Breast epithelium (tissue), 4 donors: Measurements from ENCODE around the gene DNAJB7. TPM values are rescaled to one million over a fixed set of nuclear protein-coding genes. Genes with fewer than 3 reads are reported as not detected.
"Not testable (repeated sequence)": the region's sequence is repeated elsewhere in the genome, so short reads cannot be mapped to it uniquely, and the experiment has no call there.

ENCODE experiments used
- DNase-seq, 2 donors: peaks; one replicate each; pipeline ENCODE4 v3.0.0-alpha.2; 2019; ENCODE audit warnings: low spot score in 2 of 2
- H3K27ac ChIP-seq, 2 donors: fragments of 200-600 bp; sonication (generic) in 1 of 2; one replicate each; pipeline ENCODE4 v1.5.1; 2016 to 2019; ENCODE audit warnings: mild to moderate bottlenecking in 1 of 2
- H3K27me3 ChIP-seq, 2 donors: fragments of 200-600 bp; sonication (generic) in 1 of 2; one replicate each; pipeline versions ENCODE4 v1.5.1 to v1.6.0; 2017 to 2019; ENCODE audit warnings: control low read depth in 1 of 2, mild to moderate bottlenecking in 1 of 2
- H3K36me3 ChIP-seq: fragments of 200-600 bp; one replicate; pipeline ENCODE4 v1.5.1; 2019
- H3K4me1 ChIP-seq, 2 donors: fragments of 200-600 bp; sonication (generic); one replicate each; pipeline ENCODE4 v1.5.1; 2016 to 2019; ENCODE audit warnings: control low read depth in 1 of 2
- H3K4me3 ChIP-seq, 3 donors: fragments of 200-600 bp; sonication (generic); 1 replicate in 2 of 3; 2 replicates in 1 of 3; pipeline ENCODE4 v1.5.1; 2016 to 2019; ENCODE audit warnings: mild to moderate bottlenecking in 3 of 3, moderate library complexity in 2 of 3
- H3K9me3 ChIP-seq, 2 donors: fragments of 200-600 bp; sonication (generic) in 1 of 2; one replicate each; pipeline ENCODE4 v1.5.1; 2016 to 2019; ENCODE audit warnings: control low read depth in 1 of 2
- CTCF ChIP-seq, 3 donors: fragments of 450-650 bp; IDR thresholded peaks; one replicate each; pipeline ENCODE4 v1.5.1; 2016 to 2017; ENCODE audit warnings: antibody characterized with exemption in 3 of 3, mild to moderate bottlenecking in 3 of 3, moderate library complexity in 3 of 3
- POLR2A ChIP-seq: fragments of 450-650 bp; IDR thresholded peaks from one replicate; pipeline ENCODE4 v1.6.1; 2016; ENCODE audit warnings: antibody characterized with exemption, mild to moderate bottlenecking, moderate library complexity
- POLR2AphosphoS5 ChIP-seq, 3 donors: sonication (generic); formaldehyde crosslinking; IDR thresholded peaks; one replicate each; pipeline ENCODE4 v1.6.1; 2017; ENCODE audit warnings: antibody characterized with exemption in 3 of 3
- intact Hi-C: fragments of 100-400 bp; cut with DNase I; formaldehyde crosslinking; loops from one replicate; pipeline ENCODE4 v1.15.1; 2023; ENCODE audit warnings: low total_unique reads
- total RNA-seq, 3 donors: library from RNA; depleted of rRNA; stranded (reverse); fragments of >200 nt; gene quantifications; one replicate each; pipeline ENCODE4 v1.1.0, GENCODE V29; 2016

Gene DNAJB7
- total RNA-seq, 3 donors from 2014 or later: not detected

- Histone ChIP-seq H3K4me3 (no peak overlapping the region), H3K9me3 (no peaks in the 10 kb centered on the region), H3K27ac (no peak overlapping the region), H3K4me1 (no peaks in the 10 kb centered on the region), H3K27me3 (no peaks in the 10 kb centered on the region), H3K36me3 (no peaks in the 10 kb centered on the region)
- intact Hi-C loops: no loop called here
- TF ChIP-seq CTCF (IDR thresholded peaks at IDR 0.05) (no peak), POLR2A (no peak), POLR2AphosphoS5 (IDR thresholded peaks at IDR 0.05) (no peak)
- no peak for DNase-seq
Observed at GRCh38 chr22:40875111-40875510, 13.2 kb upstream of the DNAJB7 start.

GRCh38 chr22:40874016-40874415, 12.1 kb upstream of the DNAJB7 start:
- Histone ChIP-seq H3K4me1 (no peaks in the 10 kb centered on the region), H3K36me3 (no peaks in the 10 kb centered on the region), H3K4me3 (no peak overlapping the region), H3K27me3 (no peaks in the 10 kb centered on the region), H3K27ac (no peak overlapping the region), H3K9me3 (no peaks in the 10 kb centered on the region)
- intact Hi-C loops: no loop called here
- DNase-seq: no peak
- no peak for TF ChIP-seq CTCF (IDR thresholded peaks at IDR 0.05)
- no peak for TF ChIP-seq POLR2AphosphoS5 (IDR thresholded peaks at IDR 0.05)
- TF ChIP-seq POLR2A: no peak

- H3K27me3 ChIP-seq, H3K4me1 ChIP-seq, H3K4me3 ChIP-seq, intact Hi-C loops, H3K36me3 ChIP-seq, H3K9me3 ChIP-seq, H3K27ac ChIP-seq, DNase-seq: not testable (repeated sequence)
Observed at GRCh38 chr22:40868379-40868778, 6.5 kb upstream of the DNAJB7 start.

- intact Hi-C loops: no loop called here
- Histone ChIP-seq H3K9me3 (no peaks in the 10 kb centered on the region), H3K36me3 (no peaks in the 10 kb centered on the region), H3K27ac (no peak overlapping the region), H3K27me3 (no peaks in the 10 kb centered on the region), H3K4me3 (no peak overlapping the region), H3K4me1 (no peaks in the 10 kb centered on the region)
- DNase-seq: no peak
- TF ChIP-seq POLR2AphosphoS5 (IDR thresholded peaks at IDR 0.05) (no peak), CTCF (IDR thresholded peaks at IDR 0.05) (no peak), POLR2A (no peak)
Observed at GRCh38 chr22:40867109-40867508, 5.2 kb upstream of the DNAJB7 start.

GRCh38 chr22:40862537-40862936, 624 bp upstream of the DNAJB7 start:
- H3K4me3 ChIP-seq: no peak overlapping the region
- no peaks in the 10 kb centered on the region for H3K9me3 ChIP-seq
- no peaks in the 10 kb centered on the region for H3K27me3 ChIP-seq
- no peak for DNase-seq
- H3K36me3 ChIP-seq: no peaks in the 10 kb centered on the region
- intact Hi-C loops: no loop called here
- H3K4me1 ChIP-seq: peaks cover 0 to 7% of the 10 kb centered on the region in 2 donors
- no peak for TF ChIP-seq POLR2AphosphoS5 (IDR thresholded peaks at IDR 0.05)
- TF ChIP-seq POLR2A: no peak
- TF ChIP-seq CTCF (IDR thresholded peaks at IDR 0.05): no peak
- no peak overlapping the region for H3K27ac ChIP-seq

- TF ChIP-seq POLR2A (no peak), POLR2AphosphoS5 (IDR thresholded peaks at IDR 0.05) (no peak), CTCF (IDR thresholded peaks at IDR 0.05) (no peak)
- Histone ChIP-seq H3K9me3 (no peaks in the 10 kb centered on the region), H3K4me3 (peak overlapping the region; percentile 88 to 95 (median 94)), H3K27me3 (no peaks in the 10 kb centered on the region), H3K36me3 (no peaks in the 10 kb centered on the region), H3K27ac (peak overlapping the region; percentile 98), H3K4me1 (peaks cover 0 to 13% of the 10 kb centered on the region in 2 donors)
- DNase-seq: no peak
- intact Hi-C loops: loop anchor here (10.0 kb wide), 1 partner anchor 587 kb away; the partner anchor contains the start of gene TOB2
Observed at GRCh38 chr22:40857309-40857855, 4.5 kb downstream of the DNAJB7 start.
